Fibroblast of the aortic adventitia (primary cell): ENCODE results near the gene C2CD2L. TPM values are rescaled to one million over a fixed set of nuclear protein-coding genes. Genes with fewer than 3 reads are reported as not detected.
"Not testable (repeated sequence)": the region's sequence is repeated elsewhere in the genome, so short reads cannot be mapped to it uniquely, and the experiment has no call there.

Experiments used
- DNase-seq: peaks from one replicate; pipeline ENCODE4 v3.0.0-alpha.2; 2010; ENCODE audit warnings: low read depth
- H3K4me3 ChIP-seq: 2 replicates; pipeline ENCODE4 v1.5.1; 2011; ENCODE audit warnings: low read depth, mild to moderate bottlenecking, control low read depth, low read length, moderate library complexity
- CTCF ChIP-seq: IDR thresholded peaks from 2 replicates; pipeline ENCODE4 v1.5.1; 2011; ENCODE audit warnings: mild to moderate bottlenecking, low read length, control low read depth, inconsistent platforms; ENCODE audit not compliant: insufficient read depth
- total RNA-seq: library from RNA; depleted of rRNA; stranded (reverse); fragments of >200 nt; gene quantifications from 2 replicates; pipeline ENCODE4 v1.2.3, GENCODE V29; 2012; ENCODE audit warnings: low replicate concordance

Gene C2CD2L
- total RNA-seq = 2.6 and 4.9 TPM in 2 replicates

GRCh38 chr11:119106564-119107537 is at the start of gene C2CD2L:
Gene C2CD2L, plus strand, starts transcription at chr11:119107344. Its CDS starts 398 bp downstream, at chr11:119107742.
- TF ChIP-seq CTCF = no peak
- peak within 1 kb of the TSS; percentile 84 for H3K4me3 ChIP-seq
- DNase-seq = peak; percentile 85

- DNase-seq, H3K4me3 ChIP-seq: not testable (repeated sequence)
Measured at GRCh38 chr11:119059128-119059527, 48.0 kb upstream of the C2CD2L start.

- TF ChIP-seq CTCF = no peak
- H3K4me3 ChIP-seq = no peak overlapping the region
- no peak for DNase-seq
Measured at GRCh38 chr11:119061256-119061655, 45.9 kb upstream of the C2CD2L start.

GRCh38 chr11:119062779-119063178 is 44.4 kb upstream of the C2CD2L start:
- DNase-seq = peak; percentile 87
- H3K4me3 ChIP-seq = no peak overlapping the region
- TF ChIP-seq CTCF = no peak

GRCh38 chr11:119065369-119065768 is 41.8 kb upstream of the C2CD2L start:
- DNase-seq = peak; percentile 36
- TF ChIP-seq CTCF = peak; percentile 58
- H3K4me3 ChIP-seq = no peak overlapping the region

GRCh38 chr11:119067371-119068222 is 39.5 kb upstream of the C2CD2L start, which contains the start of gene VPS11:
Gene VPS11, plus strand, starts transcription at chr11:119067818. Its CDS starts 6 bp downstream, at chr11:119067824.
- no peak for TF ChIP-seq CTCF
- peak within 1 kb of the TSS; percentile 99 for H3K4me3 ChIP-seq
- peak; percentile 95 for DNase-seq
